Esophagus (tissue), 2 donors: ENCODE results near the gene DNAJB1. TPM values are rescaled to one million over a fixed set of nuclear protein-coding genes. Genes with fewer than 3 reads are reported as not detected.
"Not testable (repeated sequence)": the region's sequence is repeated elsewhere in the genome, so short reads cannot be mapped to it uniquely, and the experiment has no call there.

ENCODE experiments used
- H3K27ac ChIP-seq, 2 donors: one replicate each; pipeline ENCODE4 v1.5.1; 2013; ENCODE audit warnings: low read depth in 2 of 2, mild to moderate bottlenecking in 2 of 2, inconsistent platforms in 1 of 2, low read length in 1 of 2, moderate library complexity in 1 of 2
- H3K27me3 ChIP-seq, 2 donors: one replicate each; pipeline ENCODE4 v1.6.1; 2013; ENCODE audit warnings: low read length in 2 of 2, control low read depth in 1 of 2, mild to moderate bottlenecking in 1 of 2; ENCODE audit not compliant: insufficient read depth in 2 of 2, control insufficient read depth in 1 of 2
- H3K36me3 ChIP-seq, 2 donors: one replicate each; pipeline ENCODE4 v1.6.1; 2013; ENCODE audit warnings: low read length in 1 of 2; ENCODE audit not compliant: control insufficient read depth in 2 of 2, insufficient read depth in 2 of 2
- H3K4me1 ChIP-seq, 2 donors: one replicate each; pipeline ENCODE4 v1.6.1; 2013; ENCODE audit warnings: low read length in 1 of 2; ENCODE audit not compliant: control insufficient read depth in 2 of 2, insufficient read depth in 2 of 2
- H3K4me3 ChIP-seq, 2 donors: one replicate each; pipeline ENCODE4 v1.5.1; 2013; ENCODE audit warnings: low read length in 2 of 2, mild to moderate bottlenecking in 2 of 2, low read depth in 1 of 2, moderate library complexity in 1 of 2
- H3K9me3 ChIP-seq, 2 donors: one replicate each; pipeline ENCODE4 v1.6.1; 2013; ENCODE audit warnings: mild to moderate bottlenecking in 2 of 2, low read depth in 1 of 2, low read length in 1 of 2, moderate library complexity in 1 of 2; ENCODE audit not compliant: control insufficient read depth in 2 of 2, insufficient read depth in 1 of 2
- WGBS, 2 donors: extraction: QIAGEN DNeasy Blood & Tissue Kit; methylation state at CpG; one replicate each; pipeline ENCODE4 v1.1.7; 2013; 5-methylcytosine and 5-hydroxymethylcytosine counted together
- polyA plus RNA-seq, 2 donors: library from polyadenylated mRNA; stranded (reverse); fragments of 200-250 nt; gene quantifications; one replicate each; pipeline ENCODE4 v1.2.3, GENCODE V29; 2013
- donor health status: healthy with polysubstance abuse.
- donor health status: Bipolar disorder and iron deficiency.

DNAJB1 gene
- polyA plus RNA-seq, 2 donors: 249 to 309 TPM

DNA sequence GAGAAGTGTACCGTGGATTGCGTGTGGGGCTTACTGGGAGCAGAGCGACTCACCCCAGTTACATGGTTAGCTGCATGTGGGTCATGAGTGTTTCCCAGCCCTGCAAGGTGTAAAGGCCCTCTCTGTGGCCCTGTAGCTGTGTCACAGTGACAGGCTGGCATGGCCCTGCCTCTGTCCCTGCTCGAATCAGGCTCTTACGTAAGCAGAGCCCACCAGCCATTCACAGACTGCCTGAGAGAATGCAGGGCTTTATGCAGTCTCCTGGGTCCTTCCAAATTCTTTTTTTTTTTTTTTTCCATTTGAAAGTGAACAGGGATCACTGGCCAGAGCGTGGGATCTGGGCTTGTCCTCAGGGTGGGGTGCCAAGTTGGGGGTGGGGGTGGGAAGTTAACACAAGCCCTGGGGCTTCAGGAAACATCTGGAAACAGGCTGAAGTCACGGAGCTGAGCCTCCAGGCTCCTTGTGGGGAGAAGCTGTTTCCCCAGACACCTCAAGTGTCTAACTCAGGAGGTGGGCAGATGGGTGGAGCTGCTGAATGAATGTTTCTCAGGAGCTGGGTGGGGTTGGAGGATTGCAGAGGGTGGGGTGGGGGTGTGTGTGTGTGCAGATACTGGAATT, 24.6 kb upstream of the DNAJB1 start:
- Histone ChIP-seq H3K4me1 (peaks cover 0 to 20% of the 10 kb centered on the region in 2 donors), H3K4me3 (no peak overlapping the region), H3K9me3 (no peaks in the 10 kb centered on the region), H3K27me3 (no peaks in the 10 kb centered on the region), H3K27ac (peak overlapping the region; percentile 79 to 93), H3K36me3 (peaks cover 3 to 10% of the 10 kb centered on the region in 2 donors)
- WGBS, 2 donors: 29 to 45% methylated on average over 7 of the region's 7 CpGs

DNA sequence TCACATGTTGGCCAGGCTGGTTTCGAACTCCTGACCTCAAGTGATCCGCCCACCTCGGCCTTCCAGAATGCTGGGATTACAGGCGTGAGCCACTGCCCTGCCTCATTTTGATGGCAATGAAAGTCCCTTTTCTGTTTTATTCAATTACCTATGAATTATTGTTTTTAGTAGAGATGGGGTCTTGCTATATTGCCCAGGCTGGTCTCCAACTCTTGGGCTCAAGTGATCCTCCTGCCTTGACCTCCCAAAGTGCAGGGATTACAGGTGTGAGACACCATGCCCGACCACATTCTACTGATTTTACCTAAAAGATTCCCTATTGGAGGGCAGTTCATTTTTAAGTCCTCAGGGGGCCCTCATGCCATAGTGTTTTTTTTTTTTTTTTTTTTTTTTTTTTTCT, 23.8 kb upstream of the DNAJB1 start:
- Histone ChIP-seq H3K4me1 (peaks cover 0 to 20% of the 10 kb centered on the region in 2 donors), H3K27ac (peak overlapping the region in 1 of 2 donors; percentile 37)
- WGBS, 2 donors: 75 to 83% methylated on average over 5 of the region's 5 CpGs
- H3K9me3 ChIP-seq, H3K27me3 ChIP-seq, H3K36me3 ChIP-seq, H3K4me3 ChIP-seq: not testable (repeated sequence)

DNA sequence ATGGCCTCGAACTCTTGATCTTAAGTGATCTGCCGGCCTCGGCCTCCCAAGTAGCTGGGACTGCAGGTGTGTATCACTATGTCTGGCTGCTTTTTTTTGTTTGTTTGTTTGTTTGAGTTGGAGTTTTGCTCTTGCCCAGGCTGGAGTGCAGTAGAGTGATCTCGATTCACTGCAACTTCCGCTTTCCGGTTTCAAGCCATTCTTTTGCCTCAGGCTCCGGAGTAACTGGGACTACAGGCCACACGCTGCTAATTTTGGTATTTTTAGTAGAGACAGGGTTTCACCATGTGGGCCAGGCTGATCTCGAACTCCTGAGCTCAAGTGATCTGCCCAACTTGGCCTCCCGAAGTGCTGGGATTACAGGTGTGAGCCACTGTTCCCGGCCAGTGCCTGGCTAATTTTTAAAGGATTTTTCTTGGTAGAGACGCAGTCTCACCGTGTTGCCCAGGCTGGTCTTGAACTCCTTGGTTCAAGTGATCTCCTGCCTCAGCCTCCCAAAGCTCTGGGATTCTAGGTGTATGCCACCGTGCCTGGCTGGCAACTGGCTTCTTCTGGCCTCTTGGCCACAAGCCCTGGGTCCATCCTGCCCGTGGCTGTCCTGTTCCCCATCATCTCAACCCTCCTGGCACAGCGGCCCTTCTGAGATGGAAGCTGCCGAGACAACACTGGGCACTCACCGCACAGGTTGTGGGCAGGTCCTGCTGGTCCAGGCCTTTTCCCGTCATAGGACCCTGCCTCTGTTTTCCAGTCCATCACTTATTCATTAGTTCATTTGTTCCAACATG, 22.7 kb upstream of the DNAJB1 start:
- H3K36me3 ChIP-seq: peaks cover 3 to 9% of the 10 kb centered on the region in 2 donors
- H3K27me3 ChIP-seq: no peaks in the 10 kb centered on the region
- no peak overlapping the region for H3K4me3 ChIP-seq
- H3K9me3 ChIP-seq: no peaks in the 10 kb centered on the region
- WGBS, 2 donors: 84 to 88% methylated on average over 19 of the region's 19 CpGs
- H3K27ac ChIP-seq: peak overlapping the region; percentile 43 to 62
- peaks cover 0 to 23% of the 10 kb centered on the region in 2 donors for H3K4me1 ChIP-seq

DNA sequence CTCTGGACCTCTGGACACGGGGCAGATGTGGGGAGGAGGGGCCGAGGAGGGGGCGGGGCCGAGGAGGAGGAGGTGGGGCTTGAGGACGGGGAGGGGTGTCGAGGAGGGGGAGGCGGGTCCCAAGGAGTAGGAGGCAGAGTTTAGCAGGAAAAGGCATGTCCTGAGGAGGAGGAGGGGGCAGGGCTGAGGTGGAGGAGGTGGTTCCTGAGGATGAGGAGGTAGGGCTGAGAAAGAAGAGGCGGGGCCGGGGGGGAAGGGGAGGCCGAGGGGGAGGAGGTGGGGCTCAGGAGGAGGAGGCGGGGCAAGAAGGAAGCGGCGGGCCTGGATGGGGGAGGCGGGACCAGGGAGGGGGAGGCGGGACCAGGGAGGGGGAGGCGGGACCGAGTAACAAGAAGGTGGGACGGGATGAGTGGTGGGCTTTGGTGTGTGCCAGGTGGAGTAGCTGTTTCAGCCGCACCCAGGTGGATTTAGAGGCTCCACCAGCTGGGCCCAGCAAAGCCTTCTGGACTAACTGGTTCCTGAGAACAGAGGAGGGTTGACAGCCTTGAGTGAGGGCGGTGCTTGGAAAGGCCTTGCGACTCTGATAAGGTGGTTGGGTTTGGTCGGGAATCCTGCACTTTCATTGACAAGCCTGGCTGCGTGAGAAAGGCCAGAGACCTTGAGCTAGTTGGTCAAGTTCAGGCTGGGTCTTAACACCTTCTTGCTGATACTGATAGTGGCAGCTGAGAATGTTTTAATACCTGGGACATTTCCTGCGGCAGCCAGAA, 18.9 kb upstream of the DNAJB1 start:
- H3K27me3 ChIP-seq: no peaks in the 10 kb centered on the region
- H3K9me3 ChIP-seq: no peaks in the 10 kb centered on the region
- peaks cover 3 to 14% of the 10 kb centered on the region in 2 donors for H3K36me3 ChIP-seq
- H3K4me1 ChIP-seq: peaks cover 0 to 12% of the 10 kb centered on the region in 2 donors
- 22 to 26% methylated on average over 13 to 24 of the region's 24 CpGs for WGBS, 2 donors
- H3K27ac ChIP-seq: peak overlapping the region; percentile 89 to 92
- no peak overlapping the region for H3K4me3 ChIP-seq

DNA sequence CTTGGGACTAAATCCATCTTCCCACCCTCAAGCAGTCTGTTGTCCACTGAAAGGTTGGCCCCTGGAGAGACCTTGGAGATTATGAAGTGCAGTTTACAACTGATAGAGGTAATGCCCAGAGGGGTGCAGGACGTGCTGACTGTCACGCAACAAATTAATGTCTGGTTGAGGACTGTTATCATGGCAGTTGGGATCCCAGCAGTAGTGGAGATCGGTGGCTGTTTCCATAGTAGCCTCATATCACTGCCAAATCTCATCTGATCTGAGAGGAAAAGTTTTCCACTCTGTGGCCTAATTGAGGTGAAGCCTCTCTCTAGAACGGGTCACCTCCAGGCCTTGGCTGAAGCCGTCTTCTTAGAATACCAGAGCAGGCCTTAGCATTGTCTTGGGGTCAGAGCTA, 15.3 kb upstream of the DNAJB1 start:
- no peaks in the 10 kb centered on the region for H3K27me3 ChIP-seq
- no peaks in the 10 kb centered on the region for H3K9me3 ChIP-seq
- H3K27ac ChIP-seq: no peak overlapping the region
- peaks cover 0 to 9% of the 10 kb centered on the region in 2 donors for H3K4me1 ChIP-seq
- peaks cover 0 to 6% of the 10 kb centered on the region in 2 donors for H3K36me3 ChIP-seq
- H3K4me3 ChIP-seq: no peak overlapping the region
- WGBS, 2 donors: 86% methylated on average over 5 of the region's 5 CpGs

DNA sequence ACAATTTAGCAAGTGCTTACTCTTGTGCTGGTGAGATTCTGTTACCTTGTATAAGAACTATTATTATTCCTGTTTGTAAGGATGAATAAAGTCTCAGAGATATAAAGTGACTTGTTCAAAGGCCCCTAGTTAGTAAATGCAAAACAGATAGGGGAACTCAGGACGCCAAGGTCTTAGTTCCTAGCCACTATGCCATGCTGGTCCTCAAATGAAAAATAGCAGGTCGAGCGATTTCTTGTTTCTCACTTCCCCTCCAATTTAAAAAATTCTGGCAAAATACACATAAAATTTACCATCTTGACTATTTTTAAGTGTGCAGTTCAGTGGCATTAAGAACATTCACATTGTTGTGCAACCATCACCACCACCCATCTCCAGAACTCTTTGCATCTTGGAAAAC, 12.3 kb upstream of the DNAJB1 start:
- Histone ChIP-seq H3K27me3 (no peaks in the 10 kb centered on the region), H3K27ac (no peak overlapping the region), H3K4me1 (peaks cover 0 to 4% of the 10 kb centered on the region in 2 donors), H3K36me3 (peaks cover 0 to 6% of the 10 kb centered on the region in 2 donors), H3K9me3 (no peaks in the 10 kb centered on the region), H3K4me3 (peak overlapping the region in 1 of 2 donors; percentile 96)
- WGBS, 2 donors: 57 to 59% methylated on average over 3 of the region's 3 CpGs

DNA sequence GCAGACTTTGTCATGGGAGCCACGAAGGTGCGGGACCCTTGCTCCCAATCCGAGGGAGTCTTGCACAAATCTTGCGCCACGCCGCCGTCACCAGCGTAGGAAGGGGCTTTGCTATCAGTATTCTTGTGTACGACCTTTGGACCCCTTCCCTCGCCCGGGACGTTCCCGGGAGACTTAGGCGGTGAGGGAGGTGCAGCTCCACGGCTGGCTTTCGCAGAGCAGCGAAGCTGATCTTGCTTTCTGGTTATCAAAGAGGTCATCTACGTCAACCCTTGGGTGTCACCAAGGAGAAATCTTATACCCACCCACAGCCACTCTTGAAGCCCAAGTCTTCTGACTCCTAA, 11.8 kb upstream of the DNAJB1 start:
- Histone ChIP-seq H3K36me3 (peaks cover 0 to 6% of the 10 kb centered on the region in 2 donors), H3K27ac (peak overlapping the region; percentile 90 to 95), H3K4me3 (peak overlapping the region; percentile 72 to 96), H3K4me1 (peaks cover 0 to 4% of the 10 kb centered on the region in 2 donors), H3K27me3 (no peaks in the 10 kb centered on the region), H3K9me3 (no peaks in the 10 kb centered on the region)
- WGBS, 2 donors: 0% methylated on average over 18 of the region's 18 CpGs

DNA sequence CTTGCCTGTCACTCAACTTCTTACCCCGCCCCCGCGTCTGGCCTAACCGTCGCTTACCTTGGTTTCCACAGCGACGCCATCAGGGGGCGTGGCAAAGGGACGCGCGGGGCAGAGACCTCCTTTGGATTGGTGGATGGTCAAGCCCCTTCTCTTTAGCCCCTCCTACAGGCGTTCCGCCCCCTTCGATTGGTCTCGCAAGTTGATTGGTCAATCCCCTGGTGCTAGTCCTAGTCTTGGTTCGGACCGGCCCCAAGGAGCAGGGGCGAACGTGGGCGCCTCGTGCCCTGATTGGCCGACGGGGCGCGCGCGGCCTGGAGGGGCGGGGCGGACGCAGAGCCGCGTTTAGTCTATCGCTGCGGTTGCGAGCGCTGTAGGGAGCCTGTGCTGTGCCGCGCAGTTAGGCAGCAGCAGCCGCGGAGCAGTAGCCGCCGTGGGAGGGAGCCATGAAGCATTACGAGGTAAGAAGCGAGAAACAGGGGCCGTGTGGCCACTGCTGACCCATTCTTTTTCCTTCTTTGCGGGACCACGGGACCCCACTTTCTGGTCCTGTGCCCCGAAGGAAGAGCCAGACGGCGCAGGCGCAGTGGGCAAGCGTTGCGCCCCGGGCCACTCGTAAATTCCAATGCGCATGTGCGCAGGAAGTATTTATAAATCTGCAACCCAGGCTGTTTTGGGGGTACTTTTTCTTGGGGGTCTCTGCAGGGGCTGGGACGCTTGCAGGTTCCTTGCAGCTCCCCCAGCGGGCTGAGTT, 11.2 kb upstream of the DNAJB1 start, which contains the start of gene TECR:
TECR (plus strand) TSS at position 341 of the 751 bp plus-strand sequence; CDS start at position 444, 103 bp downstream.
- 0% methylated on average over 59 of the region's 59 CpGs for WGBS, 2 donors
- H3K4me1 ChIP-seq: peaks cover 0 to 4% of the 10 kb centered on the region in 2 donors
- peaks cover 0 to under 1% of the 10 kb centered on the region in 2 donors for H3K36me3 ChIP-seq
- H3K4me3 ChIP-seq: peak within 1 kb of the TSS; percentile 72 to 96
- H3K27me3 ChIP-seq: no peaks in the 10 kb centered on the region
- H3K27ac ChIP-seq: peak within 1 kb of the TSS; percentile 95
- no peaks in the 10 kb centered on the region for H3K9me3 ChIP-seq
